GM12891 (cell line): Measurements from ENCODE around the gene ASRGL1.

ENCODE experiments used
- PAX5 ChIP-seq: IDR thresholded peaks from 2 replicates; pipeline ENCODE4 v1.6.1; 2011; ENCODE audit warnings: low read length, moderate library complexity, mild to moderate bottlenecking; ENCODE audit not compliant: insufficient read depth, severe bottlenecking
- POLR2A ChIP-seq: IDR thresholded peaks from 2 replicates; pipeline ENCODE4 v1.6.1; 2011; ENCODE audit warnings: low read depth, low read length, control low read depth
- POLR2AphosphoS5 ChIP-seq: IDR thresholded peaks from 2 replicates; pipeline ENCODE4 v1.6.1; 2011; ENCODE audit warnings: low read depth, low read length, control low read depth
- POU2F2 ChIP-seq: IDR thresholded peaks from 2 replicates; pipeline ENCODE4 v1.6.1; 2011; ENCODE audit warnings: low read depth, mild to moderate bottlenecking, control low read depth, low read length, moderate library complexity
- TAF1 ChIP-seq: IDR thresholded peaks from 2 replicates; pipeline ENCODE4 v1.6.1; 2011; ENCODE audit warnings: low read depth, low read length, control low read depth

DNA sequence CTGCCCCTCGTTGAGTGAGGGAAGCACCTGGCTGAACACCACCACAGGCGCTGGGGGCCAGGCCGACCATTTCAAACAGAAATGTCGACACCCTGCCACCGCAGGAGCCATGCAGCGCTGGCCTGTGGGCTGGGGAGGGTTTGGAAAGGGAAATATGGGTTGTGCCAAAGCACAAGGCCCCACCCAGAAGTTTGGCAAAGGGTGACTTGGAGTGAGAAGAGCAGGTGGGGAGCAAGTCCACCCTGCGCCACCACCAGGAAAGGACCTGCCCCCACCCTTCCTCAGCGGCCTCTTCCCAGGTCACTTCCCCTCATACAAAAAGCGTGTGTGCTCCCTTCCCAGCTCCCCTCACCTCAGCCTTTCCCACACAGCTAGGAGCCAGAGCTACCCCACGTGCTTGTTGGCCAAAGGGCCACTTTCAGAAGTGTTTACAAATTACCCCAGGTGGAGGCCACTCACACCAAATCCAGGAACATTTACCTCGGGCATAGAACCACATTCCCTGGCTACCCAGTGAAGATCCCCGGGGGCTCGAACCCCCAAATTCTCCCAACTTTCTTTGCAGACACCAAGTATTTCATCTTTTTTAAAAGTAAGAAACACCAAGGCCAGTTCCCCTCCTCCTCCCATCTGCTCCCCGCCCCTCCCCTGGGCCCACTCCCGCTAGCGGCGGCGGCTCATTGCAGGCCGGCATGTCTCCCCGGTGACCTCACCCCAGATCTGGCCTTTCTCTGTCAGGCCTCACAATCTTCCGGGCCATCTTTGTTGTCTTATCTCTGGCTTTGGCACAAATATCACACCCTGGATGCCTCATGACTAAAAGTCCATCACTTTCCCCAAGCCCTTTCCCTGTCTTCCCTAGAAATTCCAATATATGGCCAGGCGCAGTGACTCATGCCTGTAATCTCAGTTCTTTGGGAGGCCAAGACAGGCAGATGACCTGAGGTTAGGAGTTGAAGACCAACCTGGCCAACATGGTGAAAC, 61.1 kb downstream of the ASRGL1 start:
- TF ChIP-seq POLR2AphosphoS5 (no peak), POU2F2 (no peak), TAF1 (no peak), POLR2A (no peak), PAX5 (no peak)
